Cardiac fibroblast (primary cell): ENCODE measurements around the gene MAN2B2.
A peak's percentile ranks its signal among the peaks of the same experiment; 100 is the strongest.

Source experiments
- DNase-seq, 2 donors: peaks; one replicate each; pipeline versions ENCODE4 v3.0.0 to v3.0.0-alpha.2; 2010; ENCODE audit warnings: low read depth in 2 of 2
- H3K4me3 ChIP-seq, 2 donors: replicated peaks in 1 of 2; 1 replicate in 1 of 2; 2 replicates in 1 of 2; pipeline ENCODE4 v1.5.1; 2011; ENCODE audit warnings: low read depth in 2 of 2, low read length in 2 of 2, mild to moderate bottlenecking in 2 of 2, moderate library complexity in 1 of 2
- TF ChIP-seq, protein P1 (sequence below): IDR thresholded peaks from one replicate; pipeline ENCODE4 v1.5.1; 2011; ENCODE audit warnings: low read depth, mild to moderate bottlenecking, low read length, inconsistent platforms

Gene MAN2B2

GRCh38 chr4:6574747-6575502, at the start of gene MAN2B2:
Gene MAN2B2, plus strand, starts transcription at chr4:6575189. Its CDS starts 22 bp downstream, at chr4:6575211.
- H3K4me3 ChIP-seq = peak within 1 kb of the TSS; percentile 87 to 99
- DNase-seq = peak; percentile 63 to 82
- TF ChIP-seq, protein P1, sequence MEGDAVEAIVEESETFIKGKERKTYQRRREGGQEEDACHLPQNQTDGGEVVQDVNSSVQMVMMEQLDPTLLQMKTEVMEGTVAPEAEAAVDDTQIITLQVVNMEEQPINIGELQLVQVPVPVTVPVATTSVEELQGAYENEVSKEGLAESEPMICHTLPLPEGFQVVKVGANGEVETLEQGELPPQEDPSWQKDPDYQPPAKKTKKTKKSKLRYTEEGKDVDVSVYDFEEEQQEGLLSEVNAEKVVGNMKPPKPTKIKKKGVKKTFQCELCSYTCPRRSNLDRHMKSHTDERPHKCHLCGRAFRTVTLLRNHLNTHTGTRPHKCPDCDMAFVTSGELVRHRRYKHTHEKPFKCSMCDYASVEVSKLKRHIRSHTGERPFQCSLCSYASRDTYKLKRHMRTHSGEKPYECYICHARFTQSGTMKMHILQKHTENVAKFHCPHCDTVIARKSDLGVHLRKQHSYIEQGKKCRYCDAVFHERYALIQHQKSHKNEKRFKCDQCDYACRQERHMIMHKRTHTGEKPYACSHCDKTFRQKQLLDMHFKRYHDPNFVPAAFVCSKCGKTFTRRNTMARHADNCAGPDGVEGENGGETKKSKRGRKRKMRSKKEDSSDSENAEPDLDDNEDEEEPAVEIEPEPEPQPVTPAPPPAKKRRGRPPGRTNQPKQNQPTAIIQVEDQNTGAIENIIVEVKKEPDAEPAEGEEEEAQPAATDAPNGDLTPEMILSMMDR = no peak

GRCh38 chr4:6525474-6525873, 49.5 kb upstream of the MAN2B2 start:
- TF ChIP-seq, protein P1 = no peak
- no peak overlapping the region for H3K4me3 ChIP-seq
- DNase-seq = no peak

DNA sequence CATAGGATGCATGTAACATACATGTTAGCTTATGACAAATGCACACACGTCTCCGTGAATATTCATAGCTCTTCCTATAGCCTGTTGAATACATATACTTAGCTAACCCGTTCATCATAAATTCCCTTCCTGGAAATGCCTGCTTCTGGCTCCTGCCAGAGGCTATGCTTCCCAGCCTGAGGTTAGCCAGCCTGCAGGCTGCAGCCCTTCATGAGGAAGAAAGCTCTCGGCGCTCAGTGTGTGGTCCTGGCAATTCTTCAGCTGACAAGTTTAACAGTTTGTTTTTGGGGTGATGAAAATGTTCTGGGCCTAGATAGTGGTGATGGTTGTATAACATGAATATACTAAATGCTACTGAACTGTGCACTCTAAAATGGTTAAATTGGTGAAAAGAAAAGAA, 48.8 kb upstream of the MAN2B2 start:
- no peak for DNase-seq
- H3K4me3 ChIP-seq = no peak overlapping the region

DNA sequence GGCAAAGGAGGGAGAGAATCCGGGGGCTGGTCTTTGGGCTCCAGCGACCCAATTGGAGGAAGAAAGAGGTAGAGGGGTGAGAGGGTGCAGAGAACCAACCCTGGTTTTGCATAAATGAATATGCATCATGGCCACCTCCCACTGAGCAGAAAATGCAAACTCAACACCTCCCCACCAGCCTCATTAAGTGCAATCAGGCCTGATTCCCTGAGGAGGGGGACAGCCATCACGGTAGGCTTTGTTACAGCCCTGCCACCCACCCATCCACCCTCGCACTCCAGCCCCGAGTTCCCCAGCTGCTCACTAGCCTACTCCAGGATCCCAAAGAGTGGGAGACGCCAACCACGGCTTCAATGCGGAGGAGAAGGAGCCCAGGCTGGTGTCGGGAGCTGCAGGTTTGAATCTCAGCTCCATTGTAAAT, 48.3 kb upstream of the MAN2B2 start:
- TF ChIP-seq, protein P1 = no peak
- no peak overlapping the region for H3K4me3 ChIP-seq
- DNase-seq = no peak

More for the DNA sequence above, 48.8 kb upstream of the MAN2B2 start:
- TF ChIP-seq, protein P1 = no peak

GRCh38 chr4:6527259-6527658, 47.7 kb upstream of the MAN2B2 start:
- H3K4me3 ChIP-seq = no peak overlapping the region
- TF ChIP-seq, protein P1 = no peak
- no peak for DNase-seq

DNA sequence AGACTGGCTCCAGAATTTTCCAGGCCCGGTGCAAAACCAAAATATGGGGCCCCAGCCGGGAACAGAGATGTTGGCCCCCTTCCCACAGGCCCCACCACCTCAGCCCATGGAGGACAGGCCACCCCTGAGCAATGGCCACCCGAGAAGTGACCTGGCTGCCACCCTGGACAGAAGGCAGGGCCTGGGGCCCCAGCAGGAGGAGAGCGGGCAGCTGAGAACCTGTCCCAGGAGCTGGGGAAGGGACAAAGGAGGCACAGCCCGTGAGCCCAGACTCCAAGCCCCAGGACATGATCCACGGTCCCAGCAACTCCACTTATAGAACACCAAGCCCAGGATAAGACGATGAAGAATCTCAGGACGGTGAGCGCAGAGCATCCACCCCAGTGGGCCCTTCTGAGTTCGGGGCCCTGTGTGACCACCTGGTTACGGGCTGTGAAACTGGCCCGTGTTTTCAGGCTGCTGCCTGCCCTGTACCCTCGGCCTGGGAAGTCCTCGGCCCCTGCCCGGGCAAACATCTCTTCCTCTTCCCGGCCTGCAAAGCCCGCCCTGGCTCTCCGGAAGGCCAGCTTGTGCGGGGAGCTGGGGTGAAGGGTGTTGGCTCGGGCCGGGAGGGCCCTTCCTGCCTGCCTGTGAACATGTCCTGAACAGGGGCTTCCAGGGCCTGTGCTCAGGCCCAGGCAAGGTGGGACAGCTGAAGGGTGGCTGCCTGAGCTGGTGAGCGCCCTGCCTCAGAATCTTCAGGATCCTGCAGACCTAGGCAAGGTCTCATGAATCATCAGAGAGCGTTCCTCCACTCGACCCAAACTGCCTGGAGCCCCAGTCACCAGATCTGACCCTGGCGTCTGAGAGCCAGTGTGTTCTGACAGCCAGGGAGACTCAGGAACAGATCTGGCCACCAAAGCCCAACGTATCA, 47.0 kb upstream of the MAN2B2 start:
- DNase-seq = no peak
- TF ChIP-seq, protein P1 = no peak
- no peak overlapping the region for H3K4me3 ChIP-seq
